Cardiac muscle cell (in vitro differentiated cells and primary cell): ENCODE measurements around the gene DIP2A. TPM values are rescaled to one million over a fixed set of nuclear protein-coding genes. Genes with fewer than 3 reads are reported as not detected.

ENCODE experiments used
- DNase-seq, 2 donors: peaks; one replicate each; pipeline versions ENCODE4 v3.0.0 to v3.0.0-alpha.2; 2010 to 2017; ENCODE audit warnings: low read depth in 1 of 2, low spot score in 1 of 2
- H3K27ac ChIP-seq: fragments of 200-600 bp; sonication (generic); 2 replicates; pipeline ENCODE4 v1.5.1; 2016
- H3K27me3 ChIP-seq: fragments of 200-600 bp; sonication (generic); 2 replicates; pipeline ENCODE4 v1.6.0; 2016; ENCODE audit warnings: control low read depth
- H3K36me3 ChIP-seq: fragments of 200-600 bp; sonication (generic); 2 replicates; pipeline ENCODE4 v1.5.1; 2016; ENCODE audit warnings: control low read depth
- H3K4me1 ChIP-seq: fragments of 200-600 bp; sonication (generic); 2 replicates; pipeline ENCODE4 v1.8.1; 2017; ENCODE audit warnings: low read depth, mild to moderate bottlenecking, mixed run types
- H3K4me3 ChIP-seq: fragments of 200-600 bp; sonication (generic); 2 replicates; pipeline ENCODE4 v1.5.1; 2016; ENCODE audit warnings: mild to moderate bottlenecking
- H3K9me3 ChIP-seq: fragments of 200-600 bp; sonication (generic); 2 replicates; pipeline ENCODE4 v1.5.1; 2017; ENCODE audit warnings: low read depth, mild to moderate bottlenecking, control low read depth
- CTCF ChIP-seq: IDR thresholded peaks from 2 replicates; pipeline ENCODE4 v1.5.1; 2012; ENCODE audit warnings: low read depth, mild to moderate bottlenecking, low read length
- polyA plus RNA-seq: library from polyadenylated mRNA; unstranded; fragments of >200 nt; fragmentation: Nextera tagmentation; extraction: Ambion mirVana; gene quantifications from 2 replicates; pipeline ENCODE4 v1.2.1, GENCODE V29; 2016
- total RNA-seq: library from RNA; depleted of rRNA; stranded (reverse); fragments of >200 nt; gene quantifications from 2 replicates; pipeline ENCODE4 v1.2.3, GENCODE V29; 2016

Gene DIP2A
- total and polyA plus RNA-seq, 2 experiments from 2014 or later = 21.7 to 42.2 TPM

- peaks cover 6% of the 10 kb centered on the region for H3K4me1 ChIP-seq
- H3K36me3 ChIP-seq = no peaks in the 10 kb centered on the region
- peak overlapping the region; percentile 66 for H3K27ac ChIP-seq
- no peak for TF ChIP-seq CTCF
- H3K27me3 ChIP-seq = no peaks in the 10 kb centered on the region
- no peaks in the 10 kb centered on the region for H3K9me3 ChIP-seq
- no peak overlapping the region for H3K4me3 ChIP-seq
- DNase-seq = peak in 1 of 2 donors; percentile 5
Observed at GRCh38 chr21:46469275-46469674, 10.6 kb downstream of the DIP2A start.

- TF ChIP-seq CTCF = no peak
Observed at GRCh38 chr21:46471514-46471913, 12.8 kb downstream of the DIP2A start.

GRCh38 chr21:46472246-46472645 is 13.6 kb downstream of the DIP2A start:
- no peak for TF ChIP-seq CTCF
- Histone ChIP-seq H3K9me3 (no peaks in the 10 kb centered on the region), H3K4me1 (peaks cover 6% of the 10 kb centered on the region), H3K27me3 (no peaks in the 10 kb centered on the region), H3K36me3 (no peaks in the 10 kb centered on the region), H3K4me3 (no peak overlapping the region), H3K27ac (no peak overlapping the region)
- no peak for DNase-seq

More at GRCh38 chr21:46471514-46471913, 12.8 kb downstream of the DIP2A start:
- Histone ChIP-seq H3K27ac (no peak overlapping the region), H3K36me3 (no peaks in the 10 kb centered on the region), H3K4me1 (peaks cover 6% of the 10 kb centered on the region), H3K27me3 (no peaks in the 10 kb centered on the region), H3K9me3 (no peaks in the 10 kb centered on the region), H3K4me3 (no peak overlapping the region)
- no peak for DNase-seq

- no peak overlapping the region for H3K4me3 ChIP-seq
- DNase-seq = no peak
- H3K27ac ChIP-seq = no peak overlapping the region
- TF ChIP-seq CTCF = no peak
- no peaks in the 10 kb centered on the region for H3K27me3 ChIP-seq
- H3K4me1 ChIP-seq = no peaks in the 10 kb centered on the region
- no peaks in the 10 kb centered on the region for H3K36me3 ChIP-seq
- H3K9me3 ChIP-seq = no peaks in the 10 kb centered on the region
Observed at GRCh38 chr21:46474382-46474781, 15.7 kb downstream of the DIP2A start.

GRCh38 chr21:46475296-46475695 is 16.6 kb downstream of the DIP2A start:
- no peak for TF ChIP-seq CTCF
- Histone ChIP-seq H3K27me3 (no peaks in the 10 kb centered on the region), H3K36me3 (no peaks in the 10 kb centered on the region), H3K4me1 (no peaks in the 10 kb centered on the region), H3K9me3 (no peaks in the 10 kb centered on the region), H3K4me3 (no peak overlapping the region), H3K27ac (no peak overlapping the region)
- no peak for DNase-seq

- Histone ChIP-seq H3K36me3 (no peaks in the 10 kb centered on the region), H3K27me3 (no peaks in the 10 kb centered on the region), H3K9me3 (no peaks in the 10 kb centered on the region), H3K27ac (no peak overlapping the region), H3K4me3 (no peak overlapping the region), H3K4me1 (no peaks in the 10 kb centered on the region)
- no peak for TF ChIP-seq CTCF
- DNase-seq = peak in 1 of 2 donors; percentile 55
Observed at GRCh38 chr21:46477765-46478164, 19.1 kb downstream of the DIP2A start.
